Tibial nerve (tissue), 4 donors: ENCODE measurements around the gene KIRREL3. TPM values are rescaled to one million over a fixed set of nuclear protein-coding genes. Genes with fewer than 3 reads are reported as not detected.

Experiments used
- DNase-seq, 2 donors: peaks; one replicate each; pipeline ENCODE4 v3.0.0-alpha.2; 2019; ENCODE audit warnings: low spot score in 2 of 2
- H3K27ac ChIP-seq, 4 donors: fragments of 200-600 bp; sonication (generic) in 3 of 4; one replicate each; pipeline ENCODE4 v1.5.1; 2017 to 2019; ENCODE audit warnings: mild to moderate bottlenecking in 1 of 4
- H3K27me3 ChIP-seq, 2 donors: fragments of 200-600 bp; sonication (generic) in 1 of 2; one replicate each; pipeline versions ENCODE4 v1.5.1 to v1.6.0; 2017 to 2019
- H3K36me3 ChIP-seq, 3 donors: fragments of 200-600 bp; sonication (generic); one replicate each; pipeline ENCODE4 v1.5.1; 2018 to 2019
- H3K4me1 ChIP-seq, 4 donors: fragments of 200-600 bp; sonication (generic) in 3 of 4; one replicate each; pipeline ENCODE4 v1.5.1; 2017 to 2019
- H3K4me3 ChIP-seq, 4 donors: fragments of 200-600 bp; sonication (generic) in 3 of 4; one replicate each; pipeline ENCODE4 v1.5.1; 2017 to 2019; ENCODE audit warnings: mild to moderate bottlenecking in 1 of 4, moderate library complexity in 1 of 4
- H3K9me3 ChIP-seq, 4 donors: fragments of 200-600 bp; sonication (generic) in 3 of 4; one replicate each; pipeline ENCODE4 v1.5.1; 2017 to 2019
- CTCF ChIP-seq, 5 experiments: fragments of 200-600 bp in 3 of 5; fragments of 450-650 bp in 2 of 5; sonication (generic) in 3 of 5; IDR thresholded peaks; one replicate each; pipeline ENCODE4 v1.5.1; 2016 to 2019; ENCODE audit warnings: antibody characterized with exemption in 5 of 5, mild to moderate bottlenecking in 3 of 5, moderate library complexity in 2 of 5
- EP300 ChIP-seq, 2 donors: sonication (generic); formaldehyde crosslinking; IDR thresholded peaks; one replicate each; pipeline ENCODE4 v1.6.1; 2017; ENCODE audit warnings: antibody characterized with exemption in 2 of 2, mild to moderate bottlenecking in 1 of 2
- POLR2A ChIP-seq, 2 donors: fragments of 450-650 bp; IDR thresholded peaks; one replicate each; pipeline ENCODE4 v1.6.1; 2017; ENCODE audit warnings: antibody characterized with exemption in 2 of 2, mild to moderate bottlenecking in 2 of 2, moderate library complexity in 2 of 2
- WGBS, 2 donors: methylation state at CpG; one replicate each; pipeline ENCODE4 v1.1.5; 2018; 5-methylcytosine and 5-hydroxymethylcytosine counted together
- total RNA-seq, 4 donors: library from RNA; depleted of rRNA; stranded (reverse); fragments of >200 nt; gene quantifications; one replicate each; pipeline ENCODE4 v1.1.0, GENCODE V29; 2016

KIRREL3 gene
- total RNA-seq, 4 donors from 2014 or later = not detected

DNA sequence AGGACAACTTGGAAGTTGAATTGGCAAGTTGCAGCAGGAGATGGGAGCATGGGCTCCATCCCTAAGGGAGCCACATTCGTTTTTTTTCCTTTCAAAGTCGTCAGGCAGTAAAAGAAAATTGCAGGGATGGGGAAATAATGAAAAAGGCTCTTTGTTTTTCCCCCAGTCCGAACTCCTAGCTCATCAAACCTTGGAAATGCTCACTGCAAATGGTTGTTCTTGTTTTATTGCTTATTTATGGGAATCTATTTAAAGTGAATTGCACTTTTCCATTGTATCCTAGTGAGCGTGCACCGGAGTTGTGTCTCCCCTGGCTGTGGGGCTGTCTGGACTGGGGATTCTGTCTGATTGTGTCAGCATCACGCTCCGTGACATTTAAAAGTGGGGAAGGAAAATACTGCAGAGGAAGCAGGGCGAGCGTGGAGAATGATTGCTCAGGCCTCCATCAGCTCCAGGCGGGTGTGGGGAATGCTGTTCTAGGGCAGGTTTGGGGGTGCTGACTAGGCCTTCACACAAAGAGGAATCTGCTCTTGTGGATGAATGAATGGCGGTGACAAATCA, 306.4 kb downstream of the KIRREL3 start:
- Histone ChIP-seq H3K27ac (no peak overlapping the region), H3K4me1 (no peaks in the 10 kb centered on the region), H3K36me3 (no peaks in the 10 kb centered on the region), H3K9me3 (peaks cover 0 to 6% (median 0%) of the 10 kb centered on the region in 4 donors), H3K27me3 (no peaks in the 10 kb centered on the region), H3K4me3 (no peak overlapping the region)
- DNase-seq = no peak
- TF ChIP-seq CTCF (IDR thresholded peaks at IDR 0.05) (no peak), POLR2A (IDR thresholded peaks at IDR 0.05) (no peak), EP300 (IDR thresholded peaks at IDR 0.05) (no peak)
- 65 to 67% methylated on average over 11 of the region's 11 CpGs for WGBS, 2 donors

- DNase-seq = no peak
- no peak for TF ChIP-seq EP300 (IDR thresholded peaks at IDR 0.05)
- TF ChIP-seq POLR2A (IDR thresholded peaks at IDR 0.05) = no peak
- no peak for TF ChIP-seq CTCF (IDR thresholded peaks at IDR 0.05)
- Histone ChIP-seq H3K27ac (no peak overlapping the region), H3K9me3 (no peaks in the 10 kb centered on the region), H3K4me1 (no peaks in the 10 kb centered on the region), H3K27me3 (no peaks in the 10 kb centered on the region), H3K36me3 (no peaks in the 10 kb centered on the region), H3K4me3 (no peak overlapping the region)
- 91 to 96% methylated on average over 2 of the region's 2 CpGs for WGBS, 2 donors
These were observed 313.1 kb downstream of the KIRREL3 start for GRCh38 chr11:126687477-126687876.

DNA sequence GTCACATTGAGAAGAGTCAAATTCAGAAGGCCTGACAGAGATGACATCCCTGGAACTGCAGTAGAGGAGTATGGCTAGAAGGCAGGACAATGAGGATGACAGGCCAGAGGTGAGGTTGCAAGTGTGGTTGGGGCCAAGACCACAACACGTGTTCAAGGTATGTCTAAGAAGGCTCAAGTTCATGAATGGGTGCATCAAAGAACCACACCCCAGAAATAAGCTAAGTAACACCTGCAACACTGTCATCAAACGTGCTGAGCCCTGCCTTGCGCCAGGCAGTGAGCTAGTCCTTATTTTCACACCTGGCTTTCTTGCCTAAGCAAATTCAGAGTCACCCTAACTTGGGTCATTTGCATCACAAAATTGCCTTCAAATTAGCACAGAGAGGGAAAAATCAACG, 313.6 kb downstream of the KIRREL3 start:
- Histone ChIP-seq H3K4me1 (no peaks in the 10 kb centered on the region), H3K9me3 (no peaks in the 10 kb centered on the region), H3K36me3 (no peaks in the 10 kb centered on the region), H3K27me3 (no peaks in the 10 kb centered on the region), H3K4me3 (no peak overlapping the region), H3K27ac (no peak overlapping the region)
- TF ChIP-seq EP300 (IDR thresholded peaks at IDR 0.05) (no peak), POLR2A (IDR thresholded peaks at IDR 0.05) (no peak), CTCF (IDR thresholded peaks at IDR 0.05) (no peak)
- WGBS, 2 donors = 79 to 87% methylated on average over 4 of the region's 4 CpGs
- DNase-seq = no peak

GRCh38 chr11:126683766-126684728, 316.5 kb downstream of the KIRREL3 start:
- Histone ChIP-seq H3K36me3 (no peaks in the 10 kb centered on the region), H3K9me3 (no peaks in the 10 kb centered on the region), H3K4me3 (no peak overlapping the region), H3K27ac (no peak overlapping the region), H3K27me3 (no peaks in the 10 kb centered on the region), H3K4me1 (no peaks in the 10 kb centered on the region)
- no peak for DNase-seq
- TF ChIP-seq POLR2A (IDR thresholded peaks at IDR 0.05) (no peak), EP300 (IDR thresholded peaks at IDR 0.05) (no peak), CTCF (IDR thresholded peaks at IDR 0.05) (no peak)
- 84% methylated on average over 14 to 19 of the region's 19 CpGs for WGBS, 2 donors

DNA sequence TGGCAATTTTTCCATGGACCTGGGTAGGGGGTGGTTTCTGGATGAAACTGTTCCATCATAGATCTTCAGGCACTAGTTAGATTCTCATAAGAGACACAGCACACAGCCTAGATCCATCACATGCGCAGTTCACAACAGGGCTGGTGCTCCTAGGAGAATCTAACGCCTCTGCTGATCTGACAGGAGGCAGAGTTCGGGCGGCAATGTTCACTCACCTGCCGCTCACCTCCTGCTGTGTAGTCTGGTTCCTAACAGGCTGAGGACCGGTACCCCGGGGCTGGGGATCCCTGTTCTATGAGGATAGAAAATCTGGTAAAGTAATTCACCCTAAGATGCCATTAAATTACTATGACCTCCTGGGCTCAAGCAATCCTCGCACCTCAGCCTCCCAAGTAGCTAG, 318.0 kb downstream of the KIRREL3 start:
- TF ChIP-seq POLR2A (IDR thresholded peaks at IDR 0.05) (no peak), EP300 (IDR thresholded peaks at IDR 0.05) (no peak), CTCF (IDR thresholded peaks at IDR 0.05) (no peak)
- H3K9me3 ChIP-seq = no peaks in the 10 kb centered on the region
- H3K4me1 ChIP-seq = no peaks in the 10 kb centered on the region
- no peak overlapping the region for H3K27ac ChIP-seq
- no peaks in the 10 kb centered on the region for H3K27me3 ChIP-seq
- H3K36me3 ChIP-seq = no peaks in the 10 kb centered on the region
- H3K4me3 ChIP-seq = no peak overlapping the region
- no peak for DNase-seq
- 76 to 93% methylated on average over 8 of the region's 8 CpGs for WGBS, 2 donors
